ENCODE results near the gene EFHD1.

EFHD1 gene, protein sequence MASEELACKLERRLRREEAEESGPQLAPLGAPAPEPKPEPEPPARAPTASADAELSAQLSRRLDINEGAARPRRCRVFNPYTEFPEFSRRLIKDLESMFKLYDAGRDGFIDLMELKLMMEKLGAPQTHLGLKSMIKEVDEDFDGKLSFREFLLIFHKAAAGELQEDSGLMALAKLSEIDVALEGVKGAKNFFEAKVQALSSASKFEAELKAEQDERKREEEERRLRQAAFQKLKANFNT

DNA sequence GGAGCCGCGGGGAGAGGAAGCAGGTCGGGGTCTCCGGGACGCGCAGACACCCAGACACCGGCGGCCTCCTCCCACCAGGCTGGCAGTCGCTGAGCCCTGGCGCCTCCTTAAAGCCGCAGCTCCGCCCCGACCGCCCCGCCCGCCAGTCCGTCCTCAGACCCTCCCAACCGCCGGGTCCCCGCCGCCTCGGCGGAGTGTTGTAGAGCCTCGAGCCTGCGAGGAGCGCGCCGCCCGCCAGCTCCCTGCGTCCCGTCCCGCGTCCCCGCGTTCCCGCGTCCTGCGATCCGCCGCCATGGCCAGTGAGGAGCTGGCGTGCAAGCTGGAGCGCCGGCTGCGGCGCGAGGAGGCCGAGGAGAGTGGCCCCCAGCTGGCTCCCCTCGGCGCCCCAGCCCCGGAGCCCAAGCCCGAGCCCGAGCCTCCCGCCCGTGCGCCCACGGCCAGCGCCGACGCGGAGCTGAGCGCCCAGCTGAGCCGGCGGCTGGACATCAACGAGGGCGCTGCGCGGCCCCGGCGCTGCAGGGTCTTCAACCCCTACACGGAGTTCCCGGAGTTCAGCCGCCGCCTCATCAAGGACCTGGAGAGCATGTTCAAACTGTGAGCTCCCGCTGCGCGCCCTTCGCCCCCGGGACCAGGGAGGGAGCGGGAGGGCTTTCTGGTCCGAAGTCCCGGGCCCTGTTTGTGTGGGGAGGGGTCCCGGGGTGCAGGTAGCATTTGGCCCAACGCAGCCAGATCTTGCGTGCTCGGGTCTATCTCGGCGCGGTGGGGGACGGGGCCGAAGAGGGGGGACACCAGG lies at the start of gene EFHD1:
TSS of gene EFHD1 (plus strand) at position 192 of the 793 bp plus-strand sequence. CDS start at position 293, 101 bp downstream.
- Mint-ChIP-seq H3K27me3 (peaks cover 47% of the 10 kb centered on the region), H3K4me3 (peak within 1 kb of the TSS; percentile 47), H3K36me3 (ENCODE audit: low read depth) (no peaks in the 10 kb centered on the region), H3K9me3 (no peaks in the 10 kb centered on the region), H3K27ac (no peak within 1 kb of the TSS), H3K4me1 (ENCODE audit: low read depth) (peaks cover 6% of the 10 kb centered on the region)

DNA sequence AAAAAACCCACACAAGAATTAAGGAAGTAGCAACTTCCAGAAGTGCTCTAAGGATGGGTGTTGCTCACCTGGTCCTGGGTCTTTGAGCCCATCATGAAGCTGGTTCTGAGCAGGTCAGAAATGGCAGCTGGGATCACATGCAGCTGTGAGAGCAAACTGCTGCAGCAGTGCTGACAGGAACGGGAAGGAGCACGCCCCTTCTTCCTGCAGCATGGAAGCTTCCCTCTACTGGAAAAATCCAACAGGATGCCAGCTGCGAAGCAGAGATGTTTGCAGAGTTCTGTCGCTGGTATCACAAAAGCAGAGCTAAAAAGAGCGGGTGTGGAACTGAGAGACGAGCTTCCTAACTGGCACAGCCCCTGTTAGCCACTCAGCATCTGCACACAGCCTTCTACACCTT lies 49.2 kb upstream of the EFHD1 start:
- Mint-ChIP-seq H3K36me3 (ENCODE audit: low read depth) (peaks cover 41% of the 10 kb centered on the region), H3K4me1 (ENCODE audit: low read depth) (peaks cover 5% of the 10 kb centered on the region), H3K27ac (no peak overlapping the region)

DNA sequence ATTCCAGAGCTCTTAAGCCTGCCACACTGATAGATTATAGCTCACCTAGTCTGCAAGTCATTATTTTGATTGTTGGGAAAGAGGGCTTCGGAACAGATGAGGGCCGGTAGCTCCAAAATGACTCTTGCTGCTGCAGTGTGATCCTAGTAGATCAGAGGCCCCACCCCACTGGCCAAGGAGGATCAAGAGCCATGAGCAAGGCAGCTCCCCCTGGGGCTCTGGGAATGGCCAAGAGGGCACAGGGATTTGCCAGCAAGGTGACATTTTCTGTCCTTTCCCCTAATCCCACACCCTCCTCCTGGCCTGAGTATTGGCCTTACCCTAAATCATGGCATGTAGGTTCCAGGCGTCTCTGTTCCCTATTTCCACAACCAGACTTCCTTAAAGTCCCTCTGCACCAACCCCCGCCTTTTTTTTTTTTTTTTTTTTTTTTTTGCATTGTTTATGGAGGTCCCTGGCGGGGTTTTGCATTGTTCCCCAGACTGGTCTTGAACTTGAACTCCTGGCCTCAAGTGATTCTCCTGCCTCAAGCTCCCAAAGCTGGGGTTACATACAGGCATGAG lies 46.4 kb upstream of the EFHD1 start:
- Mint-ChIP-seq H3K27ac (no peak overlapping the region), H3K4me3 (no peak overlapping the region), H3K4me1 (ENCODE audit: low read depth) (no peaks in the 10 kb centered on the region)

More for the DNA sequence above, 49.2 kb upstream of the EFHD1 start:
- Mint-ChIP-seq H3K4me3 (no peak overlapping the region), H3K9me3 (no peaks in the 10 kb centered on the region), H3K27me3 (no peaks in the 10 kb centered on the region)

DNA sequence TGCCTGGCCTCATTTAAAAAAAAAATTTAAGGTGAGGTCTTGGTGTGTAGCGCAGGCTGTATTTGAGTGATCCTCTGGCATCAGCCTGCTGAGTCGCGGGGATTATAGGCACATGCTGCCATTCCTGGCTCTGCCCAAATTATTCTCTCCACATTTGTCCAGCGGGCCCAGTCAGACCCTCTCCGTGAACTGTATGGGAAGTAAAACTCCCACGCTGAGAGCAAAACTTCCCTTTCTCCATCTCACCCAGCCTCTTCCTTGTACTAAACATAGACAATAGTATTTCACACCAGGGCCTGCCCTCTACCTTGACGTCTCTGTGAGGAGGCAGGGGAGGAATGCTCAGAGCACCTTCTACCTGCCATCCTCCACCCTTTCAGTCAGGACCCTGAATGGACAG lies 45.9 kb upstream of the EFHD1 start:
- H3K27ac Mint-ChIP-seq: no peak overlapping the region
- no peaks in the 10 kb centered on the region for H3K9me3 Mint-ChIP-seq
- H3K4me1 Mint-ChIP-seq (ENCODE audit: low read depth): no peaks in the 10 kb centered on the region
- no peak overlapping the region for H3K4me3 Mint-ChIP-seq
- peaks cover 22% of the 10 kb centered on the region for H3K36me3 Mint-ChIP-seq (ENCODE audit: low read depth)
- no peaks in the 10 kb centered on the region for H3K27me3 Mint-ChIP-seq

More for the DNA sequence above, 46.4 kb upstream of the EFHD1 start:
- Mint-ChIP-seq H3K27me3 (no peaks in the 10 kb centered on the region), H3K36me3 (ENCODE audit: low read depth) (peaks cover 27% of the 10 kb centered on the region), H3K9me3 (no peaks in the 10 kb centered on the region)

DNA sequence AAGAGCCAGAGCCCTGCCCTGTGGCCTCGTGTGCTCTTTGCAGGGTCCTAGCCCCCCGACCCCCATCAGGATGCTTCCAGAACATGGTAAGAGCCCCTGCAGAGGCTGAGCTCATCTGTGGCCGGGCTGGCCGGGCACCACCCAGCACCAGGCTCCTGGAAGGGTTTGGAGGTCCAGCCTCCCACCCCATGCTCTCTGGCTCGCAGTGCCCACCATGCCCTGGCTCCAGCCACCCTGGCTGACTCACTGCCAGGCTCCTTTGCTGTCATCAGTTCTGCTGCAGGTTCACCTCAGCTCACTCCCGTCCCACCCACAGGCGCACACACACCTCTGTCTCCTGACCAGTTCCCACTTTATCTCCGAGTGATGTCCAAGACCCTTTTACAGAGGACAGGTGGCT lies 45.4 kb upstream of the EFHD1 start:
- H3K4me3 Mint-ChIP-seq: no peak overlapping the region
- no peak overlapping the region for H3K27ac Mint-ChIP-seq
- H3K27me3 Mint-ChIP-seq: no peaks in the 10 kb centered on the region
- H3K36me3 Mint-ChIP-seq (ENCODE audit: low read depth): peaks cover 17% of the 10 kb centered on the region
- H3K4me1 Mint-ChIP-seq (ENCODE audit: low read depth): peaks cover 3% of the 10 kb centered on the region
- H3K9me3 Mint-ChIP-seq: no peaks in the 10 kb centered on the region

DNA sequence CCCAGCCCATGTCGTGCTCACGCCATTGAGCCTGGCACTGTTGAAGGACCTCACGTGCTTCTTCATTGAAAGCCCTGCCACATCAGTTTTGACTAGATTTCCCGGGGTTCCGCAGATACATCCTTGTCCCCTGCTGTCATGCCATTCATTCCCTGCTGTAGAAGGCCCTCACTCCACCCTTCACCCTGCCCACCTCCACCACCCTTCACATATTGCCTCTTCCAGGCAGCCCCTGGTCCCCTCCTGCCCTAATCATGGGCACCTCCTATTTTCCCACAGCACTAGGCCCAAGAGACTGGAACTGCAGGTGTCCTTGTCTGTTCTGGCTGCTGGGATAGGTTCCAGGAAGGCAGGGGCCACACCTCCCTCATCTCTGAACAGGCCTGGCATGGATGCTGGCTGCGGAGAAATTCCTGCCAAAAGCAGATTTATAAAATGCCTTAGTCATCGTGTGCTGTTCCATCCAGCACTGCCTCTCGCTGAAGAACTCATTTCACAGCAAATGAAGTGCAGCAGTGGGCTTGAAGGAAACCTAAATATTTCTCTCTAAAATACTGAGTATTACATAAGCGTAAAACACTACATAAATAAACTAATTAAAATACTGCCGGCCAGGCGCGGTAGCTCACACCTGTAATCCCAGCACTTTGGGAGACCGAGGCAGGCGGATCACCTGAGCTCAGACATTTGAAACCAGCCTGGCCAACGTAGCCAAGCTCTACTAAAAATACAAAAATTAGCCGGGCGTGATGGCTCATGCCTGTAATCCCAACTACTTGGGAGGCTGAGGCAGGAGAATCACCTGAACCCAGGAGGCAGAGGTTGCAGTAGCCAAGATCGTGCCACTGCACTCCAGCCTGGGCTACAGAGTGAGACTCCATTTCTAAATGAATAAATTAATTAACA lies 44.5 kb upstream of the EFHD1 start:
- Mint-ChIP-seq H3K27ac (no peak overlapping the region), H3K27me3 (no peaks in the 10 kb centered on the region), H3K36me3 (ENCODE audit: low read depth) (peaks cover 8% of the 10 kb centered on the region), H3K4me3 (no peak overlapping the region), H3K9me3 (no peaks in the 10 kb centered on the region), H3K4me1 (ENCODE audit: low read depth) (peaks cover 7% of the 10 kb centered on the region)

DNA sequence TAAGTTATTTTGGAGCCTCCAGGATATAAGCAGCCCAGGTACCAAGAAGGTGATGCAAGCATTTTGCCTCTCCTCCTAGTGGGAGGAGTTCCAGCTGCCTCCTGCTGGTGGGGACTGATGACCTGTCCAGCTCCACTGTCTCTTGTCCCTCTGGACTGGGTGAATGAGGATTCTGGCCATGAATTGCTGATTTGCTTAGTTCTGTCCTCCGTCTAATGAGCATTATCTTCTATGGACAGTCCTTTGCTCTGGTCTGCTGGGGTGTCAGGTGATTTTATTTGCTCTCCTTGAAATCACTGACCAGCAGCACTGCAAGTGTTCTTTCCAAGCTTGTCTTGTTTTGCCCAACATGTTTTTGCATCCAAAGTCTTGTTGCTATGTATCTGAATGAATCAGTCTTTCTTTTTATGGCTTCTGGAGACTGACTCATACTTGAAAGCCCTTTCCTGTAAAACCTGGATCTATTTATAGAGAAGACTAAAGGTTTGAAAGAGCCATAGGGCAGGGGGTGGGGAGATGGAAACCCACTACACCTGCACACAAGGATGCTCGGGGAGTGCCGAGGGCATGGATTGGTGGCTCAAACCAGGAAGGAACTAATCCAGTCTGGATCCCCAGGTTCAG lies 40.5 kb upstream of the EFHD1 start:
- Mint-ChIP-seq H3K36me3 (ENCODE audit: low read depth) (no peaks in the 10 kb centered on the region), H3K27ac (no peak overlapping the region), H3K4me1 (ENCODE audit: low read depth) (peaks cover 7% of the 10 kb centered on the region), H3K4me3 (no peak overlapping the region), H3K9me3 (no peaks in the 10 kb centered on the region), H3K27me3 (no peaks in the 10 kb centered on the region)

DNA sequence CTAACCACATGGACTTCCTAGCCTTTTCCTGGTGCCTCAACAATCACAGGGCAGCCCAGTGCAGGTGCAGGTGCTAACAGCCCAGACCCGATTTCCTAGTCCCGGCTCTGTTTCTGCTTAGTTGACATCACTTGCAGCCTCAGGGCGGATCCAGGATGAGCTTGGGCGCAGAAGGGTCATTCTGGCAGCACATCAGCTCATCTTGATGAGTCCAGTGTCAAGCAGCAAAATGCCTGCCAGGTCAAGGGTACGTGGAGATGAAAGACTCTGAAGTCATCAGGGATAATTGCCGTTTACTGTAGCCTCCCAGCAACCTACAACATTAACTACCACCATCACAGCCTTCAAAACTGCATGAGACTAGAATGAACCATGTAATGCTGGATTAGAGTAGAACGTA lies 39.4 kb upstream of the EFHD1 start:
- no peaks in the 10 kb centered on the region for H3K27me3 Mint-ChIP-seq
- H3K36me3 Mint-ChIP-seq (ENCODE audit: low read depth): no peaks in the 10 kb centered on the region
- H3K4me1 Mint-ChIP-seq (ENCODE audit: low read depth): peaks cover 7% of the 10 kb centered on the region
- H3K9me3 Mint-ChIP-seq: no peaks in the 10 kb centered on the region
- H3K4me3 Mint-ChIP-seq: no peak overlapping the region
- H3K27ac Mint-ChIP-seq: no peak overlapping the region

DNA sequence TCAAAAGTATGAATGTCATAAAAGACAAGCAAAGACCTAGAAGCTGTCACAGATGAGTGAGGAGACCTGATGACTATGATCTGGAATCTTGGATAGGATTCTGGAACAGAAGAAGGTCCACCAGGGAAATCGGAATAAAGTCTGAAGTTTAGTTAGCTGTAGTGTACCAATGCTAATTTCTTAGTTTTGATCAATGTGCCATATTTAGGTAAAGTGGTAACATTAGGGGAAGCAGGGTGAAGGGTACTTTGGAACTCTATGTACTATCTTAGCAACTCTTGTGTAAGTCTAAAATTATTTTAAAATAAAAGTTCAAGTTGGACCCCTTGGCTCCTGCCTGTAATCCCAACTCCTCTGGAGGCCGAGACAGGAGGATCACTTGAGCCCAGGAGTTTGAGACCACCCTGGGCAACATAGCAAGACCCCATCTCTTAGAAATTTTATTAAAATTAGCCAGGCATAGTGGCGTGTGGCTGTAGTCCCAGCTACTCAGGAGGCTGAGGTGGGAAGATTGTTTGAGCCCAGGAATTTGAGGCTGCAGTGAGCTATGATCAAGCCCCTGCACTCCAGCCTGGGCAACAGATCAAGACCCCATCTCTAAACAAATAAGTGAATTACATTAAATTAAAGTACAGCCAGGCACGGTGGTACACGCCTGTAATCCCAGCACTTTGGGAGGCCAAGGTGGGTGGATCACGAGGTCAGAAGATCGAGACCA lies 35.9 kb upstream of the EFHD1 start:
- H3K27me3 Mint-ChIP-seq: no peaks in the 10 kb centered on the region
- H3K27ac Mint-ChIP-seq: no peak overlapping the region
- H3K36me3 Mint-ChIP-seq (ENCODE audit: low read depth): no peaks in the 10 kb centered on the region
- peaks cover 7% of the 10 kb centered on the region for H3K4me1 Mint-ChIP-seq (ENCODE audit: low read depth)
- H3K9me3 Mint-ChIP-seq: no peaks in the 10 kb centered on the region
- no peak overlapping the region for H3K4me3 Mint-ChIP-seq

DNA sequence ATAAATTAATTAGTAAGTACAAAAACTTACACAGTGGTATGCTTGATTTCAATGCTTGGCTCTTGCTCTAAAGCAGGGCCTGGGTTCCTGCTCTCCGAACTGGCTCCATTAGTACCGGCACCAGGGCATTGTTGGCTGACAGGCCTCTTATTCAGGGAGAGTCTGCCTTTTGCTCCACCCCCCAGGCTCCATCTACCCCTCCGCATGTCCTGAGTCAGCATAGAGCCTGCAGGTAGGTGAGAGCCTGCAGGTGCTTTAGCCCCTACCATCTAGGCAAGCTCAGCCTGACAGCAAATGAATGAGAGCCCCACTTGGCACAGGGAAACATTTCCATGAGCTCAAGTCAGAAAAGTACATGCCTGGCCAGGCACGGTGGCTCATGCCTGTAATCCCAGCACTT lies 35.1 kb upstream of the EFHD1 start:
- Mint-ChIP-seq H3K4me3 (no peak overlapping the region), H3K4me1 (ENCODE audit: low read depth) (peaks cover under 1% of the 10 kb centered on the region), H3K36me3 (ENCODE audit: low read depth) (no peaks in the 10 kb centered on the region), H3K9me3 (no peaks in the 10 kb centered on the region), H3K27ac (no peak overlapping the region), H3K27me3 (peaks cover 4% of the 10 kb centered on the region)

DNA sequence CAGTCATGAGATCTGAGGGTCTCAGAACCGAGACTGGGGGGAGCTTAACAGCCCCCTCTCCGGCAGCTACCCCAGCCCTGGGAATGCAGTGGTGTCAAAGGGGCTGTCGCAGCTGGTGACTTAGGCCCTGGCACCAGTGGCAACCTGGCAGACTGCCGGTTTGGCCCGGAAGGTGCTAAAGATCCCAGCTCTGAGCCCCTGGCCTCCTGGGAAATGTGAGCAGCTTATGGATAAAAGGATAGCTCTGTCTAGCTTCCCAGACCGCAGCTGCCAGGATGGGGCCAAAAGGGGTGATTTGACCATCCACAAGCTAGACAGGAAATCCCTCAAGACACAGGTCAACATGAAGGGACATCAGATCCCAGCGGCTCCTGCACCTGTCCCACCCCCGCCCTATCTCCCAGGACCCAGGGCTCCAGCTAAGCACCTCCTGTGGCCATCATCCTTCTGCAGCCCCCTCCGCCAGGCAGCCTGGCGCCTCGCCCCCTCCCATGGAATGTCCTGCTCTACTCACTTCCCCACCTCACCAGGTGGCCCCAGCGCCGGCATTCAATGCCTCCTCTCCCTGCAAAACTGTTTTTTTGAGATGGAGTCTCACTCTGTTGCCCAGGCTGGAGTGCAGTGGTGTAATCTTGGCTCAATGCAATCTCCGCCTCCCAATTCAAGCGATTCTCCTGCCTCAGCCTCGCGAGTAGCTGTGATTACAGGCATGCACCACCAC lies 33.2 kb upstream of the EFHD1 start:
- Mint-ChIP-seq H3K4me3 (no peak overlapping the region), H3K9me3 (no peaks in the 10 kb centered on the region), H3K36me3 (ENCODE audit: low read depth) (no peaks in the 10 kb centered on the region), H3K27ac (no peak overlapping the region), H3K27me3 (peaks cover 10% of the 10 kb centered on the region), H3K4me1 (ENCODE audit: low read depth) (no peaks in the 10 kb centered on the region)

DNA sequence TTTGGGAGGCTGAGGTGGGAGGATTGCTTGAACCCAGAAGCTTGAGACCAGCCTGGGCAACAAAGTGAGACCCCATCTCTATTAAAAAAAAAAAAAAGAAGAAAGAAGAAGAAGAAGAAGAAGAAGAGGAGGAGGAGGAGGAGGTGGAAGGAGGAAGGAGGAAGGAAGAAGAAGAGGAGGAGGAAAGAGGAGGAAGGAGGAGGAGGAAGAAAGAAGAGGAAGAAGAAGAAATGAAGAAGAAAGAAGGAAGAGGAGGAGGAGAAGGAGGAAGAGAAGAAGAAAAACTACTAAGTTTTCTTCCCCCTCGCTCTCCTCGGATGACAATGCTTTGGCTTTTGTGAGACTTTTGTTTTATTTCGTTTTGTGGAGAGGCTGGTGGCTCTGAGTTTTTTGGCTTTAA lies 30.1 kb upstream of the EFHD1 start:
- Mint-ChIP-seq H3K4me3 (no peak overlapping the region), H3K9me3 (no peaks in the 10 kb centered on the region), H3K4me1 (ENCODE audit: low read depth) (peaks cover 9% of the 10 kb centered on the region), H3K27me3 (peaks cover 10% of the 10 kb centered on the region), H3K27ac (no peak overlapping the region), H3K36me3 (ENCODE audit: low read depth) (no peaks in the 10 kb centered on the region)

DNA sequence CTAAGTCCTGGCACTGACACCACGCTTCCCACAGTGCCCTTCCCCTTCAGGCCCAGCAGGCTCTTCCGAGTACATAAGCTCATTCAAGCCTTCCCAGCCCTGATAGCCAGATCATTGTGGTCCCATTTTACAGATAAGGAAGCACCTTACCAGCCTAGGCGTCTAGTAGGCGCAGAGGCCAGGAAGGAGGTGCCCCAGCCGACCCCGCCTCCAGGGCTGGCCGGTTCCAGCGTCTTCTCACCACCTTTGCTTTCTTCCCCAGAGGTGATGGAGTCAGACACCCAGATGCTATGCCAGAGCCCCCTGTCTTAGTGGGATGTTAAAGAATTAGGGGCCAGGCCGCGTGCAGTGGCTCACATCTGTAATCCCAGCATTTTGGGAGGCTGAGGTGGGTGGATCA lies 28.9 kb upstream of the EFHD1 start:
- peak overlapping the region; percentile 13 for H3K27ac Mint-ChIP-seq
- H3K4me1 Mint-ChIP-seq (ENCODE audit: low read depth): peaks cover 9% of the 10 kb centered on the region
- peaks cover 10% of the 10 kb centered on the region for H3K27me3 Mint-ChIP-seq
- H3K9me3 Mint-ChIP-seq: no peaks in the 10 kb centered on the region
- no peaks in the 10 kb centered on the region for H3K36me3 Mint-ChIP-seq (ENCODE audit: low read depth)
- H3K4me3 Mint-ChIP-seq: no peak overlapping the region

Measured in stimulated activated naive CD8-positive, alpha-beta T cell treated with anti-CD3 and anti-CD28 coated beads, Interleukin-15, Interleukin-2, amounts not matched to agents 100 ng/mL and 50 ng/mL, for 24 hours (primary cell).